SIG-M5 (cell line): ENCODE results near the gene UGT1A4.

Experiments used
- DNase-seq: peaks from one replicate; lab custom pipeline; 2025; lab: John Stamatoyannopoulos, UW

Gene UGT1A4

GRCh38 chr2:233718552-233718951, at the start of gene UGT1A4:
UGT1A4 (plus strand) TSS chr2:233718736; CDS start chr2:233718821, 85 bp downstream.
- no peak for DNase-seq

DNA sequence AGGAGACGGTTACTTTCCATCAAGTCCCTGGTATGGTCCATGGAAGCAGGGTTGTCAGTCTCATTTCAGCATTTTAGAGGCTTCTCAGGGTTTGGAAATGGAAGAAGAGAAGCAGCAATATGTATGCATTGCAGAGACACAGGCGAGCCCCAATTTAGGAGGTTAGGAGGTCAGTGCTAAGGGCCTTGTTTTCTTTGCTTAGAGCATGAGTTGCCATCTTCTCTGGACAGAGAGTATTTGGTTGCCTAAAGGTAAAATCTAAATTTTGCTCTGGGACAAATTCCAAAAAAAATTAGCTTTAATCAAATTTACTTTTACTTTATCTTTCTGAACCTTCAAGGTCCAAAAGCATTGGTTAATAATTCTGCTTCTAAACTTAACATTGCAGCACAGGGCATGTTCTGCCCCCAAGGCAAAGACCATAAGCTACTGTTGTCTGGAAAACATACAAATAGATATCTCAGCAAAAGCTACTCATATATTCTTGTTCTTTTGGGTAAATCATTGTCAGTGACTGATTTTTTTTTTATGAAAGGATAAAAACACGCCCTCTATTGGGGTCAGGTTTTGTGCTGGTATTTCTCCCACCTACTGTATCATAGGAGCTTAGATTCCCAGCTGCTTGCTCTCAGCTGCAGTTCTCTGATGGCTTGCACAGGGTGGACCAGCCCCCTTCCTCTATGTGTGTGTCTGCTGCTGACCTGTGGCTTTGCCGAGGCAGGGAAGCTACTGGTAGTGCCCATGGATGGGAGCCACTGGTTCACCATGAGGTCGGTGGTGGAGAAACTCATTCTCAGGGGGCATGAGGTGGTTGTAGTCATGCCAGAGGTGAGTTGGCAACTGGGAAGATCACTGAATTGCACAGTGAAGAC, 47.0 kb upstream of the UGT1A4 start, which contains the start of gene UGT1A9:
UGT1A9 (plus strand) TSS at position 609 of the 872 bp plus-strand sequence; CDS start at position 646, 37 bp downstream.
- no peak for DNase-seq

- no peak for DNase-seq
These were observed 45.6 kb upstream of the UGT1A4 start for GRCh38 chr2:233672886-233673285.

GRCh38 chr2:233673896-233674295, 44.6 kb upstream of the UGT1A4 start:
- DNase-seq, result no peak

- DNase-seq, result no peak
These were observed 44.2 kb upstream of the UGT1A4 start for GRCh38 chr2:233674314-233674713.

- DNase-seq, result no peak
These were observed 43.5 kb upstream of the UGT1A4 start for GRCh38 chr2:233674995-233675394.

GRCh38 chr2:233676046-233676445, 42.5 kb upstream of the UGT1A4 start:
- DNase-seq, result no peak

GRCh38 chr2:233679196-233679595, 39.3 kb upstream of the UGT1A4 start:
- DNase-seq, result no peak

- DNase-seq, result no peak
These were observed 38.0 kb upstream of the UGT1A4 start for GRCh38 chr2:233680361-233681045.

DNA sequence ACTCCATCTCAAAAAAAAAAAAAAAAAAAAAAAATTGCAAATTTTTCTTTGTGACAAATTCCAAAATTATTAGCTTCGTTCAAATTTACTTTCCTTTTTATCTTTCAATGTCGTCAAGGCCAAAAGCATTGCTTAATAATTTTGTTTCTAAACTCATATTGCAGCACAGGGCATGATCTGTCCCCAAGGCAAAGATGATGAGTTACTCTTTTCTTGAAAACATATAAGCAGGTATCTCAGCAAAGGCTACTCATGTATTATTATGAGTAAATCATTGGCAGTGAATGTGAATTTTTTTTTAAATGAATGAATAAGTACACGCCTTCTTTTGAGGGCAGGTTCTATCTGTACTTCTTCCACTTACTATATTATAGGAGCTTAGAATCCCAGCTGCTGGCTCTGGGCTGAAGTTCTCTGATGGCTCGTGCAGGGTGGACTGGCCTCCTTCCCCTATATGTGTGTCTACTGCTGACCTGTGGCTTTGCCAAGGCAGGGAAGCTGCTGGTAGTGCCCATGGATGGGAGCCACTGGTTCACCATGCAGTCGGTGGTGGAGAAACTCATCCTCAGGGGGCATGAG, 36.9 kb upstream of the UGT1A4 start, which contains the start of gene UGT1A7:
UGT1A7 (plus strand) TSS at position 381 of the 579 bp plus-strand sequence; CDS start at position 418, 37 bp downstream.
- no peak for DNase-seq

DNA sequence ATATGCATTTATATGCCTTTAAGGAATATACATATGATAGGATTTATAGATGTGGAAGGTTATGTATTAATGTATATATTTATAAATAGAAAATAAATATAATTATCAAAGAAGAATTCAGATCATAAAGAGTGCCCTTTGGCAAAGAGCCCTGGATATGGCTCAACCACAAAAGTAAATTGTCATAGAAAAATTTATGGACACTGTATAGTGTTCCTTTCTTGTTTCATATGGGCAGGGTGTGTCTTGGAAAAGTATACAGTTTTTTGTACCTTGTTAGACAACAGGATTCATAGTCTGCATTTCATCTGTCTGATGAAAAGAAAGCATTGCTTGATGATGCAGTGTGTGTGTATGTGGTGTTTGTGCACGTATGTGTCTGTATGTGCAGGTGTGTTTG, 33.9 kb upstream of the UGT1A4 start:
- DNase-seq, result no peak

- DNase-seq, result no peak
These were observed 31.6 kb upstream of the UGT1A4 start for GRCh38 chr2:233686928-233687327.

GRCh38 chr2:233688341-233688740, 30.2 kb upstream of the UGT1A4 start:
- no peak for DNase-seq

- no peak for DNase-seq
These were observed 29.5 kb upstream of the UGT1A4 start for GRCh38 chr2:233689031-233689430.

GRCh38 chr2:233689501-233689900, 29.0 kb upstream of the UGT1A4 start:
- no peak for DNase-seq

DNA sequence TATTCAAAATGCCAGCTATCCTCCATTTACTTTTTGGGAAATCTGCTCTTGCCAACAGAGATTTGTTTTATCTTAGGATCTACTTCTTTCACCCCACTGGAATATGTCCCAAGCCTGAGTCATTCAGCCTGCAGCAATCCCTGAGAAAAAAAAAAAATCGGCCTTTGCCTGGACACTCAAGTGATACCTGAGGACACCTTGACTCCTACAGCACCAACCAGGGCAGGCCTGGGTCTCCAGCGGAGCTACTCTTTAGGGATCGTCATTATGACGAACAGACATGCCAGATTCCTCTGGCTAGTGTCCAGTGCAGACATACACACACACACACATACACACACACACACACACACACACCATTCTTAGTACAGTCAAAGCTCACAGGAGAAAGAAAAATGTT, 28.1 kb upstream of the UGT1A4 start:
- DNase-seq, result no peak

GRCh38 chr2:233691443-233692433, 26.8 kb upstream of the UGT1A4 start:
- DNase-seq, result no peak

- DNase-seq, result no peak
These were observed 25.9 kb upstream of the UGT1A4 start, which contains the start of gene UGT1A6 for GRCh38 chr2:233692648-233693047. UGT1A6 (plus strand) TSS chr2:233692890; CDS start chr2:233693005, 115 bp downstream.

DNA sequence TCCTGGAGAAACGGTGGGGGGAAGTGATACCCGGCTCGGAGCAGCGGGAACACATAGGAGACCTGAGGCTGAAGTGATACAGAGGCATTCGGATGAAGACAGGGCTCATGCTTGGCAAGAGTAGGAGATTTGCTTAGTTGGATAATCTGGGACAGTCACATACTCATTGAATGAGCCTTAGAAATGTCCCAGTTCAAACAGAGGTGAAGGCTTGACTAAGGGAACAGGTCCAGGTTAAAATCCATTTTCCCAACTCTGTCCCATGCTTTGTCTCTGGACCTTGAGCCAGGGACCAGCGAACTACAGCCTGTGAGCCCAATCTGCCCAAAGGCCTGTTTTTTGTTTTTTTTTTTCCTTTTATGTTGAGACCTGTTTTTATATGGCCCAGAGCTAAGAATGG, 24.6 kb upstream of the UGT1A4 start:
- no peak for DNase-seq

GRCh38 chr2:233698740-233699139, 19.8 kb upstream of the UGT1A4 start:
- DNase-seq, result no peak

- DNase-seq, result no peak
These were observed 19.0 kb upstream of the UGT1A4 start for GRCh38 chr2:233699424-233700027.
